Ecto neural progenitor cell (in vitro differentiated cells): ENCODE measurements around the gene KRTAP10-5.
"Not testable (repeated sequence)": the region's sequence is repeated elsewhere in the genome, so short reads cannot be mapped to it uniquely, and the experiment has no call there.

ENCODE experiments used
- DNase-seq: peaks from one replicate; pipeline ENCODE4 v3.0.0-alpha.2; 2018; ENCODE audit warnings: low spot score

KRTAP10-5 gene

GRCh38 chr21:44610157-44610843, 29.9 kb upstream of the KRTAP10-5 start:
- not testable (repeated sequence) for DNase-seq

- no peak for DNase-seq
These were observed 28.8 kb upstream of the KRTAP10-5 start for GRCh38 chr21:44609193-44609592.

- DNase-seq = no peak
These were observed 26.1 kb upstream of the KRTAP10-5 start for GRCh38 chr21:44606495-44606894.

- no peak for DNase-seq
These were observed 23.5 kb upstream of the KRTAP10-5 start for GRCh38 chr21:44603911-44604310.

- no peak for DNase-seq
These were observed 22.9 kb upstream of the KRTAP10-5 start for GRCh38 chr21:44603109-44603875.

- DNase-seq = no peak
These were observed 22.1 kb upstream of the KRTAP10-5 start for GRCh38 chr21:44602463-44602850.

GRCh38 chr21:44601596-44602462, 21.4 kb upstream of the KRTAP10-5 start:
- no peak for DNase-seq

- not testable (repeated sequence) for DNase-seq
These were observed 20.7 kb upstream of the KRTAP10-5 start for GRCh38 chr21:44601091-44601490.

GRCh38 chr21:44600118-44600978, 19.9 kb upstream of the KRTAP10-5 start, which contains the start of gene KRTAP10-7:
Gene KRTAP10-7 (plus strand): TSS chr21:44600597. CDS start chr21:44600622, 25 bp downstream.
- DNase-seq = not testable (repeated sequence)

GRCh38 chr21:44599264-44600029, 19.0 kb upstream of the KRTAP10-5 start:
- DNase-seq = no peak

- DNase-seq = no peak
These were observed 17.7 kb upstream of the KRTAP10-5 start for GRCh38 chr21:44598061-44598460.

- DNase-seq = no peak
These were observed 15.8 kb upstream of the KRTAP10-5 start for GRCh38 chr21:44596068-44596725.

GRCh38 chr21:44595524-44595923, 15.1 kb upstream of the KRTAP10-5 start:
- no peak for DNase-seq

- DNase-seq = no peak
These were observed 14.1 kb upstream of the KRTAP10-5 start for GRCh38 chr21:44594406-44594916.

GRCh38 chr21:44593598-44594405, 13.4 kb upstream of the KRTAP10-5 start:
- peak; percentile 44 for DNase-seq

- DNase-seq = peak; percentile 43
These were observed 12.3 kb upstream of the KRTAP10-5 start, which contains the start of gene KRTAP10-6 for GRCh38 chr21:44592446-44593311. Gene KRTAP10-6 (minus strand): TSS chr21:44592505. CDS start chr21:44592484, 21 bp downstream.

GRCh38 chr21:44591801-44592130, 11.4 kb upstream of the KRTAP10-5 start:
- DNase-seq = not testable (repeated sequence)
